Measurements from ENCODE around the gene TYW1B.
"Not testable (repeated sequence)": the region's sequence is repeated elsewhere in the genome, so short reads cannot be mapped to it uniquely, and the experiment has no call there.

The TYW1B gene

GRCh38 chr7:72827839-72828591 lies at the start of gene TYW1B:
Gene TYW1B (minus strand): TSS chr7:72828200. CDS start chr7:72828075, 125 bp downstream.
- peak; percentile 95 for DNase-seq

- not testable (repeated sequence) for DNase-seq
Observed at GRCh38 chr7:72867591-72867990, 39.6 kb upstream of the TYW1B start.

DNA sequence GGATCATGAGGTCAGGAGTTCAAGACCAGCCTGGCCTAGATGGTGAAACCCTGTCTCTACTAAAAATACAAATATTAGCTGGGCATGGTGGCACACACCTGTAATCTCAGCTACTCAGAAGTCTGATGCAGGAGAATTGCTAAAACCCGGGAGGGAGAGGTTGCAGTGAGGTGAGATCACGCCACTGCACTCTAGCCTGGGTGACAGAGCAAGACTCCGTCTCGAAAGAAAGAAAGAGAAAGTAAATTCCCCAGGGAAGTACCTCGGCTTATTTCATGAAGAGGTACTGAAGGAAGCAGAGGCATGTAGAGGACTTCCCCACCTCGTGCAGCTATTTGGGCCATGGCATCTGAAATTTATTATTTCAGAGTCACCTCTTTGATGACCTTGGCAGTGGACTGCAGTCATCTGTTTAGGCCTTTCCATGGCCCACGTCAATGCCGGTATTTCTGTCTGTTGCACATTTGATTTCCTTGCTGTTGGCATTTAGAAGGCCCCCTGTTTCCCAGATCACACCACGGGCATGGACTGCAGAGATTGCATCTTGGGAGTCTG lies 30.9 kb upstream of the TYW1B start:
- not testable (repeated sequence) for DNase-seq

- DNase-seq = not testable (repeated sequence)
Observed at GRCh38 chr7:72857925-72858324, 29.9 kb upstream of the TYW1B start.

DNA sequence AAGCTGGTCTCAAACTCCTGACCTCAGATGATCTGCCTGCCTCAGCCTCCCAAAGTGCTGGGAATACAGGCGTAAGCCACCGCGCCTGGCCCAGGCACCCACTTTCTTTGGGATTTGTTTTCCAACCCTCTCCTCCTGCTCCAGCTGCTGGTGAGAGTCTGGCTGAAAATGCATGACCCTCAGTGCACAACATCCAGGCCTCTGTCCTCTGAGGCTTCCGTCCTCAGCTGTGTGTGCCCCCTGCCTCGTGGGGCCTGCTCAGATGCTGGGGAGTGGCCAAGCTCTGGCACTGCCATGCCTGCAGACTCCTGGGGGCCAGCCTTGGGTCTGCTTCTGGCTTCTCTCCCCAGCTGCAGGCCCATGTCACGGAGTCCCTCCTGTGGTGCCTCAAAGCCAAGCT lies 27.3 kb upstream of the TYW1B start:
- not testable (repeated sequence) for DNase-seq

DNA sequence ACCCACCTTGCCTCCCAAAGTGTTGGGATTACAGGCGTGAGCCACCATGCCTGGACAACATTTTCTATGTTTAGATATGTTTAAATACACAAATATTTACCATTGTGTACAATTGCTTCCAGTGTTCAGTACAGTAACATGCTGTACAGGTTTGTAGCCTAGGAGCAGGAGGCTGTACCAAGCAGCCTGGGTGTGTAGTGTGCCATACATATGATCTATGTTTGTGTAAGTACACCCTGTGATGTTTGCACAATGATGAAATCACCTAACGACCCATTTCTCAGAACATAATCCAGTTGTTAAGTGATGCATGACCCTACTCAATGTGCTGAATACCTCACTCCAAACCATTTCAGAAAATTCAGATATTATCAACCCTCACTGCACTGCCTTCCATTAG lies 24.9 kb upstream of the TYW1B start:
- not testable (repeated sequence) for DNase-seq

DNA sequence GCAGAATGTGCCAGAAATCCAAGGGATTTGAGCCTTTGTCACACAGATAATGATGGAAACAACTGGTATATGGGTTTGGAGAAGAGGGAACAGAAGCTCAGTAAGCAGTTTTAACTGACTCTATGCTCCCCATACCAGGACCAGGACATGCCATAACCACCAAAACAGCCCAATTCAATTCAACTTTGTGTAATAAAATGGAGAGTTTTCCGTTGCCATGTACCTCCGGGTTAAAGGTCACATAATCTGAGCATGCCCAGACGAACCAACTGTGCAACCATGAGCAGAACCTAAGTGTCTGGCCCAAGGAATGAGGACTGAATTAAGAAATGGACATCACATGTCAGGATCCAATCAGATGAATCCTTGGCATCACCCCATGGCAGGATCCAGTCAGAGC lies 22.7 kb upstream of the TYW1B start:
- DNase-seq = not testable (repeated sequence)

DNA sequence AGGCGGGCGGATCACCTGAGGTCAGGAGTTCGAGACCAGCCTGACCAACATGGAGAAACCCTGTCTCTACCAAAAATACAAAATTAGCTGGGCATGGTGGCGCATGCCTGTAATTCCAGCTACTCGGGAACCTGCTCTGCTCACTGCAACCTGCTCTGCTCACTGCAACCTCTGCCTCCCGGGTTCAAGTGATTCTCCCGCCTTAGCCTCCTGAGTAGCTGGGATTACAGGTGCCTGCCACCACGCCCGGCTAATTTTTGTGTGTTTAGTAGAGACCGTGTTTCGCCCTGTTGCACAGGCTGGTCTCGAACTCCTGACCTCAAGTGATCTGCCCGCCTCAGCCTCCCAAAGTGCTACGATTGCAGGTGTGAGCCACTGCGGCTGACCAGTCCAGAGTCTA lies 16.1 kb upstream of the TYW1B start:
- not testable (repeated sequence) for DNase-seq

GRCh38 chr7:72843166-72843565 lies 15.2 kb upstream of the TYW1B start:
- DNase-seq = not testable (repeated sequence)

- DNase-seq = not testable (repeated sequence)
Observed at GRCh38 chr7:72840966-72841511, 13.0 kb upstream of the TYW1B start.

GRCh38 chr7:72838315-72838714 lies 10.3 kb upstream of the TYW1B start:
- not testable (repeated sequence) for DNase-seq

DNA sequence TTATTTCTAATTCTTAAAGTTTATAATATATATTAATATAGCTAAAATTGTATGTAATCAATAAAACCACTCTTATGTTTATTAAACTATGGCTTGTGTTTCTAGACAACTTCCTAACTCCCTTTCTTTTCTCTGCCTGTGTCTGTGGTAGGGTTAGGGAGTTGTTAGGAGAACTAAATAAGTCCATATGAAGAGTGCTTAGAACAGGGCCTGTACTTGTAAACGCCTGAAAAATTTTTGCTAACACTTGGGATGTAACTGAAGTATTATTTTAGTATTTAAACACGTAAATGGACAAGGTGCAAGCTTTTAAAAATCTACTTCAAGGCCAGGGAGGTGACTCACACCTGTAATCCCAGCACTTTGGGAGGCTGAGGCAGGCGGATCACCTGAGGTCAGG lies 9.3 kb upstream of the TYW1B start:
- DNase-seq = not testable (repeated sequence)

DNA sequence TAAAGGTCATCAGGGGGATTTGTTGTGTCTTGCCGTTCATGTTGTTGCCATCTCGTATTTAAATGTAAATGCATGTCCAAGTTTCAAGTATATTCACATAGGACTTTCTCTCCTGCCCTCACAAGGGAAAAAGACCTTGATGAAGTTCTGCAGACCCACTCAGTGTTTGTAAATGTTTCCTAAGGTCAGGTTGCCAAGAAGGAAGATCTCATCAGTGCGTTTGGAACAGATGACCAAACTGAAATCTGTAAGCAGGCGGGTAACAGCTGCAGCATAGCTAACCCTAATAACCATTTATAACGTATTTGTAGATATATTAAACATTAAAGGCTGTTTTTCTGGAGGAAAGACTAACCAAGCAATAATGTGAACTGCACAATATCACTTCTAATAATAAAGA lies 2.6 kb upstream of the TYW1B start:
- DNase-seq = not testable (repeated sequence)

DNA sequence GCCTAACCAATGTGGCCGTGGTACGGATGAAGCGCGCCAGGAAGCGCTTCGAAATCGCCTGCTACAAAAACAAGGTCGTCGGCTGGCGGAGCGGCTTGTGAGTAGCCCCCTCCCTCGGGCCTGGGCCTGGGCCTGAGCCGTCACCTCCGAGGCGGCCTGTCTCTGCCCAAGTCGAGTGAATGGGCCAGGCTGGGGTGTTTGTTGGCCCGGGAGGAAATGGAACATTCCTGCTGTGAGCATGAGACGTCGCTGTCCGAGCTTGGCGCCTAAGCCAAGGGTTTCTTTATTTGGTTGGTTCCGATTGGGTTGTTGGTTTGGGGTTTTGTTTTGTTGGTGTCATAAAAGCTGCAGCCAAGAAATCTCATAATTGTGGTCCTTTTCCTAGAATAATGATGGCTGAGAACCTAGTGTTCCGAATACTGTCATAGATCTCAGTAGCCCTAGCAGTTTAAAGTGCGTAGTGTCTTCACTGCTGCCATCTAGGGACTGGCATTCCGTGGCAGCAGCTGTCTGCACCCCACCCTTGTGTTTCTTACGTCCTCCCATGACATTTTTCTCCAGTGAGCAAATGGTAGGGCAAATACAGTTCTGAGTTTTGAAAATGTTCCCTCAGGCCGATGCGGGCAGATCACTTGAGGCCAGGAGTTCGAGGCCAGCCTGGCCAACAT lies 1.8 kb upstream of the TYW1B start:
- peak; percentile 15 for DNase-seq

DNA sequence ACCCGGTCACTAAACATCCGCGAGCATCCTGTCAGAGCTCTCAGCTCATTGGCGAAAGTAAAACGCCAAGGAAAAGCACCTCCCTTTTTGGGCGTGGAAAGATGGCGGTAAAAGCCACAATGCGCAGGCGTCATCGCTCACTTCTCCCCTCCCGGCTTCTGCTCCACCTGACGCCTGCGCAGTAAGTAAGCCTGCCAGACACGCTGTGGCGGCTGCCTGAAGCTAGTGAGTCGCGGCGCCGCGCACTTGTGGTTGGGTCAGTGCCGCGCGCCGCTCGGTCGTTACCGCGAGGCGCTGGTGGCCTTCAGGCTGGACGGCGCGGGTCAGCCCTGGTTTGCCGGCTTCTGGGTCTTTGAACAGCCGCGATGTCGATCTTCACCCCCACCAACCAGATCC lies 1.3 kb upstream of the TYW1B start:
- DNase-seq = peak; percentile 90

DNA sequence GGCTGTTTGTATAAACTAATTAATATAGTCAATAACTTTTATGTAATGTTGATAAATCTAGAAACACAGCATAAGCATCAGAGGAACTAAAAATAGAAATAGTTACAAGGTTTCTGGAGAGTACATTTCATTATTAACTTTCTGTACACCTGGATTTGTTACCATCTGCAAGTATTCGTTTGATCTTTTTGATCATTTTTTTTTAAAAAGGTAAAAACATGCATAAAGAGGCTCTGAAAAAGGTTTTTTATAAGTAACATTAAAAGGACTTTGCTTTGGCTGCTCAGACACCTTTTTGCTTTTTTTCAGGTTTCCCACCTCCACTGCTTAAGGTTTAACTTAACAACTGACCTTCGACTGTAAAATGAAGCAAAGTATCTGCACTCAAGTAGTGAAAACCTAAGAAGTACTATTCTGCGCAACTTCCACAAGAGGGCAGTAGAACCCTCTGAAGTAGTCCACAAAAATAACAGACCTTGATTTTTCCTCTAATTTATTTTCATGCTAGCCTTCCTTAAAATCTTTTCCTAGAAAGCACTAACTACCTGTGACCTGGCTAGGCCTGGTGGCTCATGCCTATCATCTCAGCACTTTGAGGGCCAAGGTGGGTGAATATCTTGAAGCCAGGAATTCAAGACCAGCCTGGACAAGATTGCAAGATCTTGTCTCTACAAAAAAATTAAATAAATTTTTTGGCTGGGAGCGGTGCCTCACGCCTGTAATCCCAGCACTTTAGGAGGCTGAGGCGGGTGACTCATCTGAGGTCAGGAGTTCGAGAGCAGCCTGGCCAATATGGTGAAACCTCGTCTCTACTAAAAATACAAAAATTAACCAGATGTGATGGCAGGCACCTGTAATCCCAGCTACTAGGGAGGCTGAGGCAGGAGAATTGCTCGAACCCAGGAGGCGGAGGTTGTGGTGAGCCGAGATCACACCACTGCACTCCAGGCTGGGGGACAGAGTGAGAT lies 4.0 kb downstream of the TYW1B start:
- DNase-seq = not testable (repeated sequence)

- DNase-seq = not testable (repeated sequence)
Observed at GRCh38 chr7:72822497-72822896, 5.5 kb downstream of the TYW1B start.

DNA sequence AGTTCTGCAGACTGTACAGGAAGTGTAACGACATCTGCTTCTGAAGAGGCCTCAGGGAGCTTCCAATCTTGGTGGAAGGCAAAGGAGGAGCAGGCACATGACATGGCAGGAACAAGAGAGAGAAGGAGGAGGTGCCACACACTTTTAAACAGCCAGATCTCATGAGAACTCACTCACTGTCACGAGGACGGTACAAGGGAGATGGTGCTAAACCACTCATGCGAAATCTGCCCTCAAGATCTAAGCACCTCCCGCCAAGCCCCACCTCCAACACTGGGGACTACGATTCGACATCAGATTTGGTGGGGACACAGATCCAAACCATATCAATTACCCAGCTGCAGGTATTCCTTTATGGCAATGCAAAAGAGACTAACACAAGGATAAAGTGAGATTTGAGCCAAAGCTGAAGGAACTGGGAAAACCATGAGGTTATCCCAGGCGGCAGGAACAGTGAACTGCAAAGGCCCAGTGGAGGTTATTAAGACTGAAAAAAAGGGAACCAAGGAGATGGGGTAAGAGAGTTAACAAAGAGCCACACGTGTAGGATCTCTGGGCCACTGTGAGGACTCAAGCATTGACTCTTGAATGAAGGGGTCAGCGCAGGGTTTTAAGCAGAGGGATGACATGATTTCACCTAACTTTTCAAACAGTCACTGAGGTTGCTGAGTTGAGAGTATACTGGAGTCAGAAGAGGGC lies 9.2 kb downstream of the TYW1B start:
- DNase-seq = not testable (repeated sequence)

GRCh38 chr7:72817661-72818060 lies 10.3 kb downstream of the TYW1B start:
- not testable (repeated sequence) for DNase-seq

GRCh38 chr7:72816370-72817157 lies 11.4 kb downstream of the TYW1B start:
- DNase-seq = not testable (repeated sequence)

GRCh38 chr7:72810437-72810836 lies 17.6 kb downstream of the TYW1B start:
- not testable (repeated sequence) for DNase-seq

All from NCI-H2171 (cell line).